ENCODE measurements around the gene QRFP.

- TF ChIP-seq RFX5 (IDR thresholded peaks at IDR 0.05; ENCODE audit: low read length) (no peak), EP300 (IDR thresholded peaks at IDR 0.05; ENCODE audit: borderline replicate concordance in 1 of 2, low read depth in 1 of 2, low read length in 1 of 2) (no peak), TCF12 (IDR thresholded peaks at IDR 0.05) (no peak), EZH2phosphoT487 (IDR thresholded peaks at IDR 0.05; ENCODE audit: borderline replicate concordance, low read depth) (no peak)
Observed at GRCh38 chr9:130905902-130906734, 9.5 kb upstream of the QRFP start.

Measured in SK-N-SH (cell line).